PC-9 (cell line): ENCODE measurements around the gene SNORC. TPM values are rescaled to one million over a fixed set of nuclear protein-coding genes. Genes with fewer than 3 reads are reported as not detected.

Source experiments
- BruUV-seq: library from RNA; stranded (reverse); fragments of 400-500 nt; replicated peaks from 2 replicates; lab custom pipeline; 2021; lab: Mats Ljungman, UMichigan
- CTCF ChIA-PET: fragments of 300-600 bp; sonication (Branson Sonifier 250); formaldehyde crosslinking; loops from one replicate; lab custom pipeline; 2022; ENCODE audit warnings: antibody characterized with exemption; lab: Charles Lee
- POLR2A ChIA-PET: fragments of 300-600 bp; sonication (Branson Sonifier 250); formaldehyde crosslinking; loops from one replicate; lab custom pipeline; 2022; ENCODE audit warnings: antibody characterized with exemption; ENCODE audit not compliant: unreplicated experiment; lab: Charles Lee
- DNase-seq, 2 experiments: peaks; one replicate each; pipeline versions ENCODE4 v3.0.0 to v3.0.0-alpha.2; 2015 to 2022; ENCODE audit warnings: mixed read lengths in 1 of 2
- H2AFZ ChIP-seq: fragments of 200-600 bp; sonication (generic); 2 replicates; pipeline ENCODE4 v1.8.1; 2017; ENCODE audit warnings: antibody characterized with exemption
- H3F3A ChIP-seq: fragments of 200-600 bp; sonication (generic); 2 replicates; pipeline ENCODE4 v1.8.1; 2017; ENCODE audit warnings: antibody characterized with exemption, mild to moderate bottlenecking, low read depth; ENCODE audit not compliant: insufficient read depth
- H3K27ac ChIP-seq: fragments of 200-600 bp; sonication (generic); 2 replicates; pipeline ENCODE4 v1.6.1; 2016; ENCODE audit warnings: mixed run types
- H3K27me3 ChIP-seq: fragments of 200-600 bp; sonication (generic); 2 replicates; pipeline ENCODE4 v1.6.1; 2016; ENCODE audit warnings: low read depth, mixed run types; ENCODE audit not compliant: insufficient read depth
- H3K36me3 ChIP-seq: fragments of 200-600 bp; sonication (generic); 2 replicates; pipeline ENCODE4 v1.6.1; 2016; ENCODE audit warnings: low read depth, mixed run types
- H3K4me1 ChIP-seq: fragments of 200-600 bp; sonication (generic); replicated peaks from 2 replicates; pipeline ENCODE4 v1.6.1; 2016; ENCODE audit warnings: mixed run types; ENCODE audit not compliant: insufficient read depth
- H3K4me2 ChIP-seq: fragments of 200-600 bp; sonication (generic); 2 replicates; pipeline ENCODE4 v1.6.1; 2017; ENCODE audit warnings: mixed run types
- H3K4me3 ChIP-seq: fragments of 200-600 bp; sonication (generic); 2 replicates; pipeline ENCODE4 v1.6.1; 2016; ENCODE audit warnings: mixed run types
- H3K79me2 ChIP-seq: fragments of 200-600 bp; sonication (generic); 2 replicates; pipeline ENCODE4 v1.6.1; 2017; ENCODE audit warnings: low read depth, mixed run types
- H3K9me2 ChIP-seq: fragments of 200-600 bp; sonication (generic); 2 replicates; pipeline ENCODE4 v1.8.1; 2017; ENCODE audit warnings: mild to moderate bottlenecking; ENCODE audit not compliant: insufficient read depth
- H3K9me3 ChIP-seq: fragments of 200-600 bp; sonication (generic); 2 replicates; pipeline ENCODE4 v1.8.1; 2016; ENCODE audit warnings: low read depth; ENCODE audit not compliant: insufficient read depth
- H4K20me1 ChIP-seq: fragments of 200-600 bp; sonication (generic); 2 replicates; pipeline ENCODE4 v1.8.1; 2017; ENCODE audit not compliant: insufficient read depth
- EZH2 ChIP-seq: fragments of 200-600 bp; sonication (generic); IDR thresholded peaks from 2 replicates; pipeline ENCODE4 v1.8.0; 2017; ENCODE audit warnings: antibody characterized with exemption, low read depth
- intact Hi-C: fragments of 100-400 bp; cut with micrococcal nuclease; formaldehyde crosslinking; loops from one replicate; pipeline ENCODE4 v1.10.0; 2022; ENCODE audit not compliant: unreplicated experiment
- total RNA-seq: library from RNA; stranded (reverse); gene quantifications from 2 replicates; pipeline ENCODE4 v1.2.3, GENCODE V29; 2021
- TF ChIP-seq, protein P1 (sequence below): fragments of 200-600 bp; sonication (generic); conservative IDR thresholded peaks from 2 replicates; pipeline ENCODE4 v1.6.1; 2017; ENCODE audit warnings: mixed run types, antibody characterized with exemption, mild to moderate bottlenecking, moderate library complexity

Gene SNORC
- total RNA-seq, 1 experiment from 2014 or later: 10.4 TPM

DNA sequence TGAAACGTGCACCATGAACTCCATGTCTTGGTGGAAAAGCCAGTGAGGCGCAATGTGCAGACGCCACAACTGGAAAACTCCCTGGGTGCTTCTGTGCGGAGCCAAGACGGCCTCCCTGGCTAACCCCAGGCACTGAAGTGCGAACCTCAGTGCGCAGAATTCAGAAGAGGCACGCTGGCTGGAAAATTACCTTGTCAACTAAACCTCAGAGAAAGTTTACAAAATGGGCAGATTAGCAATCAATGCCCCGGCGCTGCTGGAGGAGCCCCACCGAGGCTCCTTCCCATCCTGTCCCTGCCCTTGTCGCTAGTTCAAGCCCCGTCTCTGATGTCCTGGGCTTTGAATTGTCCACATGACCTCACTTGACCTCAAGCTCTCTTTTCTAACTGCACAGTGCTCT is 22.2 kb downstream of the SNORC start:
- POLR2A ChIA-PET: interaction anchor here (0.6 kb wide), 1 partner anchor 10 kb away, joined by 5 read pairs; no protein-coding TSS in a partner anchor
- H3K9me2 ChIP-seq: no peaks in the 10 kb centered on the region
- peaks cover 18% of the 10 kb centered on the region; the same call in 1 of the 2 replicates for H3F3A ChIP-seq
- H3K27ac ChIP-seq: no peak overlapping the region
- no peaks in the 10 kb centered on the region for H4K20me1 ChIP-seq
- no peak for TF ChIP-seq EZH2
- TF ChIP-seq, protein P1, sequence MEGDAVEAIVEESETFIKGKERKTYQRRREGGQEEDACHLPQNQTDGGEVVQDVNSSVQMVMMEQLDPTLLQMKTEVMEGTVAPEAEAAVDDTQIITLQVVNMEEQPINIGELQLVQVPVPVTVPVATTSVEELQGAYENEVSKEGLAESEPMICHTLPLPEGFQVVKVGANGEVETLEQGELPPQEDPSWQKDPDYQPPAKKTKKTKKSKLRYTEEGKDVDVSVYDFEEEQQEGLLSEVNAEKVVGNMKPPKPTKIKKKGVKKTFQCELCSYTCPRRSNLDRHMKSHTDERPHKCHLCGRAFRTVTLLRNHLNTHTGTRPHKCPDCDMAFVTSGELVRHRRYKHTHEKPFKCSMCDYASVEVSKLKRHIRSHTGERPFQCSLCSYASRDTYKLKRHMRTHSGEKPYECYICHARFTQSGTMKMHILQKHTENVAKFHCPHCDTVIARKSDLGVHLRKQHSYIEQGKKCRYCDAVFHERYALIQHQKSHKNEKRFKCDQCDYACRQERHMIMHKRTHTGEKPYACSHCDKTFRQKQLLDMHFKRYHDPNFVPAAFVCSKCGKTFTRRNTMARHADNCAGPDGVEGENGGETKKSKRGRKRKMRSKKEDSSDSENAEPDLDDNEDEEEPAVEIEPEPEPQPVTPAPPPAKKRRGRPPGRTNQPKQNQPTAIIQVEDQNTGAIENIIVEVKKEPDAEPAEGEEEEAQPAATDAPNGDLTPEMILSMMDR: no peak
- no peak overlapping the region for H2AFZ ChIP-seq
- intact Hi-C loops: no loop called here
- BruUV-seq: no TSS peak
- H3K79me2 ChIP-seq: no peaks in the 10 kb centered on the region
- H3K4me2 ChIP-seq: no peak overlapping the region
- H3K36me3 ChIP-seq: no peaks in the 10 kb centered on the region
- CTCF ChIA-PET: no interaction called here
- no peaks in the 10 kb centered on the region for H3K9me3 ChIP-seq
- no peak overlapping the region for H3K4me3 ChIP-seq
- DNase-seq: no peak
- H3K4me1 ChIP-seq: no peaks in the 10 kb centered on the region
- H3K27me3 ChIP-seq: no peaks in the 10 kb centered on the region

DNA sequence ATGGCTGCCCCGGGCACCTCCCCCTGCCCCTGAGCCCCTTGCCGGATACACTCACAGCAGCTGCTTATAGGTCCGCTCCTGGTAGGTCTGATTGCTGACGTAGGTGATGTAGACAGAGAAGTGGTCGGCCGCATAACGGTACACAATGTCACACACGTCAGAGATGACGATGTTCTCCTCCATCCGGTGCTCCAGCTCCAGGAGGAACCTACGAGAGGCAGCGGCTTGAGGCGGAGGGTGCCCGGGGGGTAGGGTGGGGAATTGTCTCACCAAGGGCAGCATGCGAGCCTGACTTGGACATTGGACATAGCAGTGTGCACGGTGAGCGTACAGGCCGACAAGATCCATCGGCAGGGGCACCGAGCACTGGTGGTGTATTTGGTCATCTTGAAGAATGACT is 22.8 kb downstream of the SNORC start:
- BruUV-seq: no TSS peak
- intact Hi-C loops: no loop called here

DNA sequence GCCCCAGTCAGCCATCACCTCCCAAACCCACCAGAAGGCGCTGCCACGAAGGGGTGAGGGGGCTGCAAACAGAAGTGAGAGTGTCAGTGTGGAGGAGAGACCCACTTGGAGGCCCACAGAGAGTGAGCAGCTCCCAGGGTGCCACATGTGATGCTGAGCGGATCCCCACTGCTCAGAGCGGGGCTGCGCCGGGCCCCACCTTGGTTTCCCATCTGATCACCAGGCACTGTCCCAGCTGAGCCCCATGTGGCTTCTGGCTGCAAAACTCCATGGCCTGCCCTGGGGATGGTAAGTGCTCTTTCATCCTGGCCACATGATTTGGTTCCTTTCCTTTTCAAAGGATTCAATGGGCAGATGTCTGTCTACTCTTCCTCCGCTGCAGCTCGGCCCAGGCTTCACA is 23.8 kb downstream of the SNORC start:
- H3K9me3 ChIP-seq: no peaks in the 10 kb centered on the region
- no peak overlapping the region for H3K4me3 ChIP-seq
- H2AFZ ChIP-seq: no peak overlapping the region
- no peaks in the 10 kb centered on the region for H3K4me1 ChIP-seq
- CTCF ChIA-PET: no interaction called here
- BruUV-seq: no TSS peak
- TF ChIP-seq EZH2: no peak
- TF ChIP-seq, protein P1: no peak
- no peak overlapping the region for H3K27ac ChIP-seq
- H3K27me3 ChIP-seq: no peaks in the 10 kb centered on the region
- POLR2A ChIA-PET: interaction anchor here (0.6 kb wide), 1 partner anchor 44 kb away, joined by 4 read pairs; no protein-coding TSS in a partner anchor
- intact Hi-C loops: no loop called here
- no peaks in the 10 kb centered on the region for H3K9me2 ChIP-seq
- H3K79me2 ChIP-seq: no peaks in the 10 kb centered on the region
- no peaks in the 10 kb centered on the region for H4K20me1 ChIP-seq
- H3K36me3 ChIP-seq: no peaks in the 10 kb centered on the region
- peaks cover 2% of the 10 kb centered on the region; the same call in 1 of the 2 replicates for H3F3A ChIP-seq
- DNase-seq: no peak
- H3K4me2 ChIP-seq: no peak overlapping the region

More for the DNA sequence above, 22.8 kb downstream of the SNORC start:
- no peaks in the 10 kb centered on the region for H3K36me3 ChIP-seq
- no peak overlapping the region for H3K27ac ChIP-seq
- ChIA-PET CTCF (no interaction called here), POLR2A (interaction anchor here (0.6 kb wide), 1 partner anchor 10 kb away, joined by 5 read pairs; no protein-coding TSS in a partner anchor)
- no peaks in the 10 kb centered on the region for H3K9me2 ChIP-seq
- H2AFZ ChIP-seq: no peak overlapping the region
- no peak for DNase-seq
- no peaks in the 10 kb centered on the region for H4K20me1 ChIP-seq
- TF ChIP-seq, protein P1: no peak
- TF ChIP-seq EZH2: no peak
- H3K4me3 ChIP-seq: no peak overlapping the region
- peaks cover 12% of the 10 kb centered on the region; the same call in 1 of the 2 replicates for H3F3A ChIP-seq
- no peaks in the 10 kb centered on the region for H3K4me1 ChIP-seq
- H3K27me3 ChIP-seq: no peaks in the 10 kb centered on the region
- H3K79me2 ChIP-seq: no peaks in the 10 kb centered on the region
- H3K9me3 ChIP-seq: no peaks in the 10 kb centered on the region
- H3K4me2 ChIP-seq: no peak overlapping the region
